ENCODE measurements around the gene ATOH8. TPM values are rescaled to one million over a fixed set of nuclear protein-coding genes. Genes with fewer than 3 reads are reported as not detected.

The ATOH8 gene
- total and polyA plus RNA-seq, 4 donors, result 51.5 to 78.8 (median 62.6) TPM

GRCh38 chr2:85796046-85796340, 42.2 kb downstream of the ATOH8 start:
- Histone ChIP-seq H3K4me3 (ENCODE audit: low read length in 2 of 2) (no peak overlapping the region), H3K36me3 (ENCODE audit: control insufficient read depth in 1 of 2, insufficient read depth in 2 of 2, low read length in 1 of 2) (peaks cover 0 to 1% of the 10 kb centered on the region in 2 donors), H3K27ac (ENCODE audit: low read depth in 1 of 2, low read length in 2 of 2) (peak overlapping the region; percentile 34 to 68), H3K4me1 (ENCODE audit: control insufficient read depth in 1 of 2, insufficient read depth in 2 of 2, low read length in 2 of 2) (peaks cover 0 to 3% of the 10 kb centered on the region in 2 donors), H3K27me3 (ENCODE audit: control insufficient read depth in 1 of 2, insufficient read depth in 2 of 2, low read length in 1 of 2) (no peaks in the 10 kb centered on the region), H3K9me3 (ENCODE audit: control insufficient read depth, low read length) (no peaks in the 10 kb centered on the region)
- 22 to 24% methylated on average over 6 of the region's 6 CpGs for WGBS, 2 donors
- intact Hi-C loops (cut with DNase I), result loop anchor here (5.0 to 10.0 kb wide), 3 partner anchors 44 to 151 kb away; partner anchors contain the start of gene ATOH8 (in 1 of the 2)
- peak; percentile 1 for ATAC-seq (ENCODE audit: low FRiP score)
- no peak for DNase-seq

- WGBS, 2 donors, result 40 to 45% methylated on average over 22 of the region's 22 CpGs
- peaks cover 0 to 2% of the 10 kb centered on the region in 2 donors for H3K36me3 ChIP-seq (ENCODE audit: control insufficient read depth in 1 of 2, insufficient read depth in 2 of 2, low read length in 1 of 2)
- peaks cover 1% of the 10 kb centered on the region for H3K9me3 ChIP-seq (ENCODE audit: control insufficient read depth, low read length)
- H3K4me3 ChIP-seq (ENCODE audit: low read length in 2 of 2), result no peak overlapping the region
- H3K4me1 ChIP-seq (ENCODE audit: control insufficient read depth in 1 of 2, insufficient read depth in 2 of 2, low read length in 2 of 2), result peaks cover 0 to 3% of the 10 kb centered on the region in 2 donors
- H3K27ac ChIP-seq (ENCODE audit: low read depth in 1 of 2, low read length in 2 of 2), result peak overlapping the region in 1 of 2 donors; percentile 68
- no peaks in the 10 kb centered on the region for H3K27me3 ChIP-seq (ENCODE audit: control insufficient read depth in 1 of 2, insufficient read depth in 2 of 2, low read length in 1 of 2)
- intact Hi-C loops (cut with DNase I), result loop anchor here (5.0 to 10.0 kb wide), 3 partner anchors 44 to 152 kb away; partner anchors contain the start of gene ATOH8 (in 1 of the 2)
- DNase-seq (peak; percentile 67 to 84), ATAC-seq (ENCODE audit: low FRiP score) (peak; percentile 49)
These were observed 42.8 kb downstream of the ATOH8 start for GRCh38 chr2:85796341-85797262.

GRCh38 chr2:85797263-85797660, 43.5 kb downstream of the ATOH8 start:
- WGBS, 2 donors, result 93 to 94% methylated on average over 13 of the region's 13 CpGs
- intact Hi-C loops (cut with DNase I), result loop anchor here (5.0 to 10.0 kb wide), 3 partner anchors 45 to 152 kb away; partner anchors contain the start of gene ATOH8 (in 1 of the 2)
- no peak for DNase-seq
- no peak for ATAC-seq (ENCODE audit: low FRiP score)
- no peak overlapping the region for H3K4me3 ChIP-seq (ENCODE audit: low read length in 2 of 2)
- H3K36me3 ChIP-seq (ENCODE audit: control insufficient read depth in 1 of 2, insufficient read depth in 2 of 2, low read length in 1 of 2), result peaks cover 0 to 5% of the 10 kb centered on the region in 2 donors
- peak overlapping the region in 1 of 2 donors; percentile 62 for H3K27ac ChIP-seq (ENCODE audit: low read depth in 1 of 2, low read length in 2 of 2)
- H3K4me1 ChIP-seq (ENCODE audit: control insufficient read depth in 1 of 2, insufficient read depth in 2 of 2, low read length in 2 of 2), result no peaks in the 10 kb centered on the region
- H3K27me3 ChIP-seq (ENCODE audit: control insufficient read depth in 1 of 2, insufficient read depth in 2 of 2, low read length in 1 of 2), result no peaks in the 10 kb centered on the region
- H3K9me3 ChIP-seq (ENCODE audit: control insufficient read depth, low read length), result peaks cover 1% of the 10 kb centered on the region

- ATAC-seq (ENCODE audit: low FRiP score), result no peak
These were observed 44.1 kb downstream of the ATOH8 start for GRCh38 chr2:85797921-85798320.

GRCh38 chr2:85799215-85799956, 45.6 kb downstream of the ATOH8 start:
- no peaks in the 10 kb centered on the region for H3K27me3 ChIP-seq (ENCODE audit: control insufficient read depth in 1 of 2, insufficient read depth in 2 of 2, low read length in 1 of 2)
- H3K27ac ChIP-seq (ENCODE audit: low read depth in 1 of 2, low read length in 2 of 2), result no peak overlapping the region
- DNase-seq, result no peak
- 65 to 67% methylated on average over 11 of the region's 11 CpGs for WGBS, 2 donors
- peaks cover 0 to 5% of the 10 kb centered on the region in 2 donors for H3K36me3 ChIP-seq (ENCODE audit: control insufficient read depth in 1 of 2, insufficient read depth in 2 of 2, low read length in 1 of 2)
- no peaks in the 10 kb centered on the region for H3K4me1 ChIP-seq (ENCODE audit: control insufficient read depth in 1 of 2, insufficient read depth in 2 of 2, low read length in 2 of 2)
- no peak overlapping the region for H3K4me3 ChIP-seq (ENCODE audit: low read length in 2 of 2)
- H3K9me3 ChIP-seq (ENCODE audit: control insufficient read depth, low read length), result peaks cover 1% of the 10 kb centered on the region
- ATAC-seq (ENCODE audit: low FRiP score), result no peak
- intact Hi-C loops (cut with DNase I), result loop anchor here (5.0 to 10.0 kb wide), 3 partner anchors 47 to 155 kb away; partner anchors contain the start of gene ATOH8 (in 1 of the 2)

More at GRCh38 chr2:85797921-85798320, 44.1 kb downstream of the ATOH8 start:
- H3K4me3 ChIP-seq (ENCODE audit: low read length in 2 of 2), result no peak overlapping the region
- H3K27me3 ChIP-seq (ENCODE audit: control insufficient read depth in 1 of 2, insufficient read depth in 2 of 2, low read length in 1 of 2), result no peaks in the 10 kb centered on the region
- peak in 1 of 2 donors; percentile 4 for DNase-seq
- intact Hi-C loops (cut with DNase I), result loop anchor here (5.0 to 10.0 kb wide), 3 partner anchors 46 to 153 kb away; partner anchors contain the start of gene ATOH8 (in 1 of the 2)
- H3K36me3 ChIP-seq (ENCODE audit: control insufficient read depth in 1 of 2, insufficient read depth in 2 of 2, low read length in 1 of 2), result peaks cover 0 to 5% of the 10 kb centered on the region in 2 donors
- H3K4me1 ChIP-seq (ENCODE audit: control insufficient read depth in 1 of 2, insufficient read depth in 2 of 2, low read length in 2 of 2), result no peaks in the 10 kb centered on the region
- H3K27ac ChIP-seq (ENCODE audit: low read depth in 1 of 2, low read length in 2 of 2), result peak overlapping the region in 1 of 2 donors; percentile 11
- 76 to 84% methylated on average over 6 of the region's 6 CpGs for WGBS, 2 donors
- peaks cover 1% of the 10 kb centered on the region for H3K9me3 ChIP-seq (ENCODE audit: control insufficient read depth, low read length)

- ATAC-seq (ENCODE audit: low FRiP score), result no peak
- H3K27me3 ChIP-seq (ENCODE audit: control insufficient read depth in 1 of 2, insufficient read depth in 2 of 2, low read length in 1 of 2), result no peaks in the 10 kb centered on the region
- peaks cover 1% of the 10 kb centered on the region for H3K9me3 ChIP-seq (ENCODE audit: control insufficient read depth, low read length)
- H3K4me3 ChIP-seq (ENCODE audit: low read length in 2 of 2), result no peak overlapping the region
- DNase-seq, result no peak
- no peaks in the 10 kb centered on the region for H3K4me1 ChIP-seq (ENCODE audit: control insufficient read depth in 1 of 2, insufficient read depth in 2 of 2, low read length in 2 of 2)
- WGBS, 2 donors, result 95% methylated on average over 3 of the region's 3 CpGs
- intact Hi-C loops (cut with DNase I), result no loop called here
- H3K27ac ChIP-seq (ENCODE audit: low read depth in 1 of 2, low read length in 2 of 2), result no peak overlapping the region
- peaks cover 0 to 5% of the 10 kb centered on the region in 2 donors for H3K36me3 ChIP-seq (ENCODE audit: control insufficient read depth in 1 of 2, insufficient read depth in 2 of 2, low read length in 1 of 2)
These were observed 46.8 kb downstream of the ATOH8 start for GRCh38 chr2:85800586-85800985.

GRCh38 chr2:85801871-85802270, 48.1 kb downstream of the ATOH8 start:
- intact Hi-C loops (cut with DNase I), result no loop called here
- ATAC-seq (ENCODE audit: low FRiP score), result no peak
- no peaks in the 10 kb centered on the region for H3K4me1 ChIP-seq (ENCODE audit: control insufficient read depth in 1 of 2, insufficient read depth in 2 of 2, low read length in 2 of 2)
- no peaks in the 10 kb centered on the region for H3K27me3 ChIP-seq (ENCODE audit: control insufficient read depth in 1 of 2, insufficient read depth in 2 of 2, low read length in 1 of 2)
- no peak overlapping the region for H3K4me3 ChIP-seq (ENCODE audit: low read length in 2 of 2)
- DNase-seq, result no peak
- WGBS, 2 donors, result 95 to 96% methylated on average over 5 of the region's 5 CpGs
- peaks cover 1% of the 10 kb centered on the region for H3K9me3 ChIP-seq (ENCODE audit: control insufficient read depth, low read length)
- H3K36me3 ChIP-seq (ENCODE audit: control insufficient read depth in 1 of 2, insufficient read depth in 2 of 2, low read length in 1 of 2), result peaks cover 0 to 5% of the 10 kb centered on the region in 2 donors
- no peak overlapping the region for H3K27ac ChIP-seq (ENCODE audit: low read depth in 1 of 2, low read length in 2 of 2)

- DNase-seq (no peak), ATAC-seq (ENCODE audit: low FRiP score) (no peak)
- no peaks in the 10 kb centered on the region for H3K4me1 ChIP-seq (ENCODE audit: control insufficient read depth in 1 of 2, insufficient read depth in 2 of 2, low read length in 2 of 2)
- no peaks in the 10 kb centered on the region for H3K27me3 ChIP-seq (ENCODE audit: control insufficient read depth in 1 of 2, insufficient read depth in 2 of 2, low read length in 1 of 2)
- no peak overlapping the region for H3K27ac ChIP-seq (ENCODE audit: low read depth in 1 of 2, low read length in 2 of 2)
- WGBS, 2 donors, result 90 to 92% methylated on average over 9 of the region's 9 CpGs
- no peak overlapping the region for H3K4me3 ChIP-seq (ENCODE audit: low read length in 2 of 2)
- H3K9me3 ChIP-seq (ENCODE audit: control insufficient read depth, low read length), result peaks cover 1% of the 10 kb centered on the region
- H3K36me3 ChIP-seq (ENCODE audit: control insufficient read depth in 1 of 2, insufficient read depth in 2 of 2, low read length in 1 of 2), result peaks cover 0 to 5% of the 10 kb centered on the region in 2 donors
- intact Hi-C loops (cut with DNase I), result no loop called here
These were observed 48.7 kb downstream of the ATOH8 start for GRCh38 chr2:85802354-85803103.
